Measurements from ENCODE around the gene PPP1R27.

PPP1R27 gene

DNA sequence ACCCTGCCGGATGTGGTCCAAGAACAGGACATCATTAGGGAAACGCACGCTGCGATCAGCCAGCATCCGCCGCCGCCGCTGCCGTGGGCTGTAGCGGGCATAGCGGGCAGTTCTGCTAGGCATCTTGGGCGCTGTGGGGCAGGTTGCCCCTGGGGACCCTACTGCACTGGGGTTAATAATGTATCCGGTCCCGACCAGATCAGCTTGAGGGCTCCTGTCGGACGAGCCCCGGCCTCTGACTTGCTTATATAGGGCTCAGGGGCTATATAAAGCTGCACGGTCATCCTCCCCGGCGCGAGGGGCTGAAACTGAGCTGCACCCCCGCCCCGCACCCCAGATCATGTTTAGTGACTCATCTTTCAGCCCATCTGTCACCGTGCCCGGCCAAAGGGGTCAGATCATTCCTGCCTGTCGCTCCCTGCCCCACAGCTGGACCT, at the start of gene PPP1R27:
PPP1R27 (minus strand) TSS at position 220 of the 437 bp plus-strand sequence; CDS start at position 123, 97 bp downstream.
- DNase-seq (ENCODE audit: low read depth), result no peak
- in situ Hi-C loops (cut with HindIII; ENCODE audit: low sequenced_read_pairs), result no loop called here
- no peak for TF ChIP-seq CTCF (IDR thresholded peaks at IDR 0.05; ENCODE audit: low read depth, low read length, missing control alignments)
- peak within 1 kb of the TSS; percentile 76 for H3K4me3 ChIP-seq (ENCODE audit: low read depth, low read length)

GRCh38 chr17:81884520-81884919, 49.7 kb upstream of the PPP1R27 start:
- no peak for TF ChIP-seq CTCF (IDR thresholded peaks at IDR 0.05; ENCODE audit: low read depth, low read length, missing control alignments)
- no peak overlapping the region for H3K4me3 ChIP-seq (ENCODE audit: low read depth, low read length)
- in situ Hi-C loops (cut with HindIII; ENCODE audit: low sequenced_read_pairs), result no loop called here
- no peak for DNase-seq (ENCODE audit: low read depth)

DNA sequence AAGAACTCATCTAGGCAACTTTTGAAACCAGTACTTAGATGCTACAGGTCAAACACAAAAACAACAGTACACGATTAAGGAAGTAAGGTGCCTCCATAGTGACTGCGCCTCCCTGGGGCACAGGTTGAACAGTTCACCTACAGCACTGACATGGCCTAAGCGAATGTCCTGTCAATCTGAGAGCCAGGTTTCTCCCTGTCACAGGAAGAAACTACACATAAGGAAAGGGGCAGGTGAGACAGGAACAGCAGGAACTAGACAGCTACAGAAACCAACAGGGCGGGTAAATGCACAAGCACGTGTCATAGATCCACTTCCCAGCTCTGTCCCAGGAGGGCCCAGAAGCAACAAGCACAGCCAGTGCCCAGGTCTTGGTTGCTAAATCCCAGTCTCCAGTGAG, 44.3 kb upstream of the PPP1R27 start:
- H3K4me3 ChIP-seq (ENCODE audit: low read depth, low read length), result no peak overlapping the region
- no peak for DNase-seq (ENCODE audit: low read depth)
- TF ChIP-seq CTCF (IDR thresholded peaks at IDR 0.05; ENCODE audit: low read depth, low read length, missing control alignments), result no peak
- in situ Hi-C loops (cut with HindIII; ENCODE audit: low sequenced_read_pairs), result no loop called here

DNA sequence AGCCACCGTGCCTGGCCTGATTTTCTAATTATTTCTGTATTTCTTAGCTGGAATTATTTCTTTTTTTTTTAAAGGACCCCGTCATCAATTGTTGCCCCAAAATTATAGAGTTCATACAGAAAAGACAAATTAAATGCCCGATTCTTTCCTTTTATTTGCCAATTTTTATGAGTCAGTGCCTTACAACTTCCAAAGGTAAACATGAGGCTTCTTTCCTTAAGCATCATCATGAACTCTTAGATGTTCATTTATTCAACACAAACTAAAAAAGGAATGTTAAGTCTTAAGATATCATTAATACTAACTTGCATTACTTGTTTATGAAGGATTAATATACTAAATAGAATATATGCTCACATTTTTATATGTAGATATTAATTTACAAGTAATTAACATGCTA, 43.4 kb upstream of the PPP1R27 start:
- H3K4me3 ChIP-seq (ENCODE audit: low read depth, low read length), result no peak overlapping the region
- in situ Hi-C loops (cut with HindIII; ENCODE audit: low sequenced_read_pairs), result no loop called here
- no peak for DNase-seq (ENCODE audit: low read depth)
- TF ChIP-seq CTCF (IDR thresholded peaks at IDR 0.05; ENCODE audit: low read depth, low read length, missing control alignments), result no peak

DNA sequence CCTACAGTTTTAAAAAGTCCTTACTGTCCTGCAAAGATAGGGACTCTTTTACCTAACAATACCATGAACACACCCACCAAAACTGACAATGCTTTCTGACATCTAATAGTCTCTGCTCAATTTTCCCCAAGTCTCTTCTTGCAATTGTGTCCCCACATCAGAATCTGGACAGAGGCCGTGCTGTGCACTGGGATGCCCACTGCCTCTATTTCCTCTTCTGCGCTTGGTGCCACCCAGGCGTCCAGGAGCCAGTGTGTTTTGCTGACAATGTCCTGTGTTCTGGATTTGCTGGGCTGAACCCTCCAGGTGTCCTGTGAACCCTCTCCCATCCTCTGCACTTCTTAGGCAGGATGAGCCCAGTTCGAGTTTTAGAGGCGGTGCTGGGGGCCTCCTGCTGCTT, 42.7 kb upstream of the PPP1R27 start:
- in situ Hi-C loops (cut with HindIII; ENCODE audit: low sequenced_read_pairs), result no loop called here
- H3K4me3 ChIP-seq (ENCODE audit: low read depth, low read length), result no peak overlapping the region
- TF ChIP-seq CTCF (IDR thresholded peaks at IDR 0.05; ENCODE audit: low read depth, low read length, missing control alignments), result no peak
- DNase-seq (ENCODE audit: low read depth), result no peak

DNA sequence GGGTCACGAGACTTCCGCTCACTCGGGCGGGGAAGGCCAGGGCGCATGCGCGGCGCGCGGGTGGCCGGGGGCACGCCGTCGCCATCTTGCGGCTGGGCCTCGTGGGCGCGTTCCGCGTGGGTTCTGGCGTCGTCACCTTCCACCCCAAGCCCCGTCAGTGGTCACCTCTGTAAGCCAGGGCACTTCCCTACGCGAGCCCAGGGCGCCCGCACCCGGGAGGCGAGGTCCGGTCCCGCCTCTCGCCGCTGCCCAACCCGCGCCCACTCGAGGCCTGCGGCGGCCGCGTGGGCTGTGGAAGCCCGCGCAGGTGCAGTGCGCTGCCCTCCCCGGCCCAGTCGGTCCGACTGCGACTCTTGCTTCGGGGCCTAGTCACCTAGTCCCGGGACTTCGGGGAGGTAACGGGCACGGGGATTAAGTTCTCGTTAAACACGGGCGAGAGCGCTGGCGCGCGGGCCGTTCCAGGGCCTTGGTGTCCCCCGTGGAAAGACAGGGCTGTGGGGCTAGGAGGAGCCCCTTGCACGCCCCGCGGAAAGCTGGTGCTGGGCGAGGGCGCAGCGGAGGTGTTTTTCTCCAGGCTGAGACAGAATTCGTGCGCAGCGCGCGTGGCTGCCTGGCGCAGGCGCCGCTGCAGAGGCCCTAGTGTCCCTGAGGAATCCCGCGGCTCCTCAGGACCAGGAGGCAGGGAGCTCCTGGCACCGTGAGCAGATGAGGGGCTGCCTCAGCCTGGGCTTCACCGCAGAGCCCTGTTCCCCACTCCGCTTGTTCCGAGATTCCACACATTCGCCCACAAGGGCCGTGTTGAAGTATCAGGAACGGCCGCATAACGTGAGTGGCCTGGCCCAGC, 36.8 kb upstream of the PPP1R27 start:
- TF ChIP-seq CTCF (IDR thresholded peaks at IDR 0.05; ENCODE audit: low read depth, low read length, missing control alignments), result peak; percentile 22
- peak overlapping the region; percentile 84 for H3K4me3 ChIP-seq (ENCODE audit: low read depth, low read length)
- DNase-seq (ENCODE audit: low read depth), result no peak
- in situ Hi-C loops (cut with HindIII; ENCODE audit: low sequenced_read_pairs), result no loop called here
